ENCODE measurements around the gene ZNF780A. TPM values are rescaled to one million over a fixed set of nuclear protein-coding genes. Genes with fewer than 3 reads are reported as not detected.

The ZNF780A gene
- total RNA-seq, 1 experiment from 2014 or later = 9.0 TPM

DNA sequence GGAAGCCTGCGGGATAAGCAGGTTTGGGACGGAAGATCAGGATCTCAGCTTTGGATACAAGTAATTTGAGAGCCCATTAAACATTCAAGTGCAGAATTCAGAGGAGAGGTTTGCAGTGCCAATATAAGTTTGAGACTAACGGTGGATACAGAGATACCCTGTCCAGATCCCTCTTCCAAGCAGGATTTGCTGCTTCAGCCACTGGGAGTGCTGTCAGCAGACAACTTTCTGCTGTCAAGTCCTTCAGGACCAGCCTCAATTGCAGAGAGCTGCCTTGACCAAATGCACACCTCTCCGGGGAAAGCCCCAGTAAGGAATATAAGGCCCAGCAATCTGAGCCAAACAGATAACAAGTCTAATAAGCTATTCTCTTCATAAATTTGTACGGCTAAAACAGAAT lies 46.1 kb upstream of the ZNF780A start:
- Histone ChIP-seq H3K4me2 (ENCODE audit: low read length) (no peak overlapping the region), H3K9me2 (replicated peaks; ENCODE audit: low read length) (no peaks in the 10 kb centered on the region), H4K20me1 (ENCODE audit: low read length) (no peaks in the 10 kb centered on the region), H2AFZ (ENCODE audit: low read length) (no peak overlapping the region), H3K27ac (ENCODE audit: low read length) (no peak overlapping the region), H3K79me2 (ENCODE audit: low read length) (no peaks in the 10 kb centered on the region), H3F3A (ENCODE audit: low read length, unreplicated experiment) (no peaks in the 10 kb centered on the region), H3K27me3 (ENCODE audit: low read length) (peaks cover 34% of the 10 kb centered on the region), H3K4me3 (ENCODE audit: low read length) (no peak overlapping the region), H3K36me3 (ENCODE audit: low read depth, low read length) (no peaks in the 10 kb centered on the region), H3K9ac (ENCODE audit: low read length) (no peak overlapping the region), H3K4me1 (ENCODE audit: insufficient read depth, low read length) (no peaks in the 10 kb centered on the region), H3K9me3 (ENCODE audit: low read length) (no peaks in the 10 kb centered on the region)
- TF ChIP-seq EZH2 (IDR thresholded peaks at IDR 0.05; ENCODE audit: low read length, unreplicated experiment) (no peak), CTCF (conservative IDR thresholded peaks at IDR 0.05; ENCODE audit: low read depth, low read length) (no peak), EZH2phosphoT487 (IDR thresholded peaks at IDR 0.05; ENCODE audit: borderline replicate concordance, low read length) (no peak)
- intact Hi-C loops (cut with micrococcal nuclease) = no loop called here
- ChIA-PET POLR2A (ENCODE audit: unreplicated experiment) (no interaction called here), CTCF (no interaction called here)
- BruUV-seq (replicated peaks) = no TSS peak
- ATAC-seq = peak; percentile 40; the same call in 1 of the 2 replicates
- DNase-seq = no peak

GRCh38 chr19:40134866-40135265 lies 44.1 kb upstream of the ZNF780A start:
- Histone ChIP-seq H3K9ac (ENCODE audit: low read length) (no peak overlapping the region), H2AFZ (ENCODE audit: low read length) (no peak overlapping the region), H3K4me1 (ENCODE audit: insufficient read depth, low read length) (no peaks in the 10 kb centered on the region), H3K27me3 (ENCODE audit: low read length) (peaks cover 48% of the 10 kb centered on the region), H3K36me3 (ENCODE audit: low read depth, low read length) (no peaks in the 10 kb centered on the region), H3K79me2 (ENCODE audit: low read length) (no peaks in the 10 kb centered on the region), H3K9me2 (replicated peaks; ENCODE audit: low read length) (no peaks in the 10 kb centered on the region), H4K20me1 (ENCODE audit: low read length) (no peaks in the 10 kb centered on the region), H3F3A (ENCODE audit: low read length, unreplicated experiment) (no peaks in the 10 kb centered on the region), H3K9me3 (ENCODE audit: low read length) (no peaks in the 10 kb centered on the region), H3K27ac (ENCODE audit: low read length) (no peak overlapping the region), H3K4me2 (ENCODE audit: low read length) (no peak overlapping the region), H3K4me3 (ENCODE audit: low read length) (no peak overlapping the region)
- no TSS peak for BruUV-seq (replicated peaks)
- ATAC-seq = no peak
- ChIA-PET POLR2A (ENCODE audit: unreplicated experiment) (no interaction called here), CTCF (no interaction called here)
- intact Hi-C loops (cut with micrococcal nuclease) = no loop called here
- TF ChIP-seq CTCF (conservative IDR thresholded peaks at IDR 0.05; ENCODE audit: low read depth, low read length) = no peak
- no peak for TF ChIP-seq EZH2phosphoT487 (IDR thresholded peaks at IDR 0.05; ENCODE audit: borderline replicate concordance, low read length)
- no peak for TF ChIP-seq EZH2 (IDR thresholded peaks at IDR 0.05; ENCODE audit: low read length, unreplicated experiment)
- DNase-seq = no peak

- POLR2A ChIA-PET (ENCODE audit: unreplicated experiment) = no interaction called here
- no peak overlapping the region for H3K9ac ChIP-seq (ENCODE audit: low read length)
- H3K4me3 ChIP-seq (ENCODE audit: low read length) = no peak overlapping the region
- intact Hi-C loops (cut with micrococcal nuclease) = no loop called here
- DNase-seq (no peak), ATAC-seq (no peak)
- H3K36me3 ChIP-seq (ENCODE audit: low read depth, low read length) = no peaks in the 10 kb centered on the region
- H3K27ac ChIP-seq (ENCODE audit: low read length) = no peak overlapping the region
- peaks cover 48% of the 10 kb centered on the region for H3K27me3 ChIP-seq (ENCODE audit: low read length)
- CTCF ChIA-PET = no interaction called here
- no peaks in the 10 kb centered on the region for H3K9me2 ChIP-seq (replicated peaks; ENCODE audit: low read length)
- no peak overlapping the region for H2AFZ ChIP-seq (ENCODE audit: low read length)
- TF ChIP-seq EZH2phosphoT487 (IDR thresholded peaks at IDR 0.05; ENCODE audit: borderline replicate concordance, low read length) (no peak), EZH2 (IDR thresholded peaks at IDR 0.05; ENCODE audit: low read length, unreplicated experiment) (no peak), CTCF (conservative IDR thresholded peaks at IDR 0.05; ENCODE audit: low read depth, low read length) (no peak)
- no peaks in the 10 kb centered on the region for H3K79me2 ChIP-seq (ENCODE audit: low read length)
- H3K4me1 ChIP-seq (ENCODE audit: insufficient read depth, low read length) = no peaks in the 10 kb centered on the region
- no peaks in the 10 kb centered on the region for H3F3A ChIP-seq (ENCODE audit: low read length, unreplicated experiment)
- H3K4me2 ChIP-seq (ENCODE audit: low read length) = no peak overlapping the region
- no peaks in the 10 kb centered on the region for H4K20me1 ChIP-seq (ENCODE audit: low read length)
- H3K9me3 ChIP-seq (ENCODE audit: low read length) = no peaks in the 10 kb centered on the region
- BruUV-seq (replicated peaks) = no TSS peak
Observed at GRCh38 chr19:40133491-40133890, 42.7 kb upstream of the ZNF780A start.
